Mammary epithelial cell (primary cell): ENCODE measurements around the gene CNIH4.

Source experiments
- EZH2 ChIP-seq: IDR thresholded peaks from 2 replicates; pipeline ENCODE4 v1.6.1; 2012; ENCODE audit warnings: low read length, inconsistent platforms, borderline replicate concordance
- TF ChIP-seq, protein P1 (sequence below), 2 donors: IDR thresholded peaks in 1 of 2; conservative IDR thresholded peaks in 1 of 2; 2 replicates each; pipeline ENCODE4 v1.5.1; 2011 to 2012; ENCODE audit warnings: inconsistent platforms in 2 of 2, low read length in 2 of 2, mild to moderate bottlenecking in 2 of 2, control low read depth in 1 of 2, low read depth in 1 of 2; ENCODE audit not compliant: insufficient read depth in 1 of 2; ENCODE audit errors: extremely low read depth in 1 of 2

DNA sequence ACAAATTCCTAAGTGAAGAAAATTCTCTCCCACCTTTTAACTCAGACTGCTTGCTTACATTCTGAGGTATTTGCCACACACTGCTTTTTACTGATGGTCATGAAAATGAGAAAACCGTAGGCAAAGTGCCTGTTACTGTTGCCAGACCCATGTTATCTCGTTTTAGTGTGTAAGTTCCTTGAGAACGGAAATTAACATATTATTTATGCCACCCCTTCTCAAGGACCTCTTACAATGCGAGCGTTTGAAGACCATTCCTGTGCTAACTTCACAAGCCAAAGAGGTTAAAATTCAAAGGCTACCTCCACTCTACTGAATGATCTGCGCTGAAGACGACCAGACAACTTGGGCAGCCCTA is 27.2 kb upstream of the CNIH4 start:
- TF ChIP-seq, protein P1, sequence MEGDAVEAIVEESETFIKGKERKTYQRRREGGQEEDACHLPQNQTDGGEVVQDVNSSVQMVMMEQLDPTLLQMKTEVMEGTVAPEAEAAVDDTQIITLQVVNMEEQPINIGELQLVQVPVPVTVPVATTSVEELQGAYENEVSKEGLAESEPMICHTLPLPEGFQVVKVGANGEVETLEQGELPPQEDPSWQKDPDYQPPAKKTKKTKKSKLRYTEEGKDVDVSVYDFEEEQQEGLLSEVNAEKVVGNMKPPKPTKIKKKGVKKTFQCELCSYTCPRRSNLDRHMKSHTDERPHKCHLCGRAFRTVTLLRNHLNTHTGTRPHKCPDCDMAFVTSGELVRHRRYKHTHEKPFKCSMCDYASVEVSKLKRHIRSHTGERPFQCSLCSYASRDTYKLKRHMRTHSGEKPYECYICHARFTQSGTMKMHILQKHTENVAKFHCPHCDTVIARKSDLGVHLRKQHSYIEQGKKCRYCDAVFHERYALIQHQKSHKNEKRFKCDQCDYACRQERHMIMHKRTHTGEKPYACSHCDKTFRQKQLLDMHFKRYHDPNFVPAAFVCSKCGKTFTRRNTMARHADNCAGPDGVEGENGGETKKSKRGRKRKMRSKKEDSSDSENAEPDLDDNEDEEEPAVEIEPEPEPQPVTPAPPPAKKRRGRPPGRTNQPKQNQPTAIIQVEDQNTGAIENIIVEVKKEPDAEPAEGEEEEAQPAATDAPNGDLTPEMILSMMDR (conservative IDR thresholded peaks at IDR 0.05 in 1 of 2, IDR thresholded peaks at IDR 0.05 in 1 of 2; ENCODE audit: extremely low read depth in 1 of 2, insufficient read depth in 1 of 2, low read depth in 1 of 2, low read length in 2 of 2) = no peak
- no peak for TF ChIP-seq EZH2
